ENCODE data around the gene TPK1.

- TF ChIP-seq CTCF (IDR thresholded peaks at IDR 0.05; ENCODE audit: control extremely low read depth in 1 of 3, insufficient read depth in 1 of 3, low read depth in 1 of 3, low read length in 3 of 3) (no peak), NRF1 (IDR thresholded peaks at IDR 0.05; ENCODE audit: low read depth, low read length) (no peak), POLR2AphosphoS5 (IDR thresholded peaks at IDR 0.05; ENCODE audit: low read depth, low read length) (no peak), FOSL1 (IDR thresholded peaks at IDR 0.05; ENCODE audit: insufficient read depth, low read depth, low read length) (no peak), TEAD4 (IDR thresholded peaks at IDR 0.05; ENCODE audit: low read depth, low read length) (no peak), KDM5A (IDR thresholded peaks at IDR 0.05; ENCODE audit: low read length) (no peak), GABPA (IDR thresholded peaks at IDR 0.05; ENCODE audit: borderline replicate concordance, insufficient read depth, low read length) (no peak), USF2 (IDR thresholded peaks at IDR 0.05; ENCODE audit: low read length) (no peak), HDAC6 (IDR thresholded peaks at IDR 0.05; ENCODE audit: low read depth, low read length) (no peak), EP300 (IDR thresholded peaks at IDR 0.05; ENCODE audit: borderline replicate concordance in 1 of 2, low read depth in 2 of 2, low read length in 2 of 2) (no peak), YY1 (IDR thresholded peaks at IDR 0.05; ENCODE audit: low read depth, low read length) (no peak), MAX (IDR thresholded peaks at IDR 0.05) (no peak)
These were observed 207.7 kb downstream of the TPK1 start for GRCh38 chr7:144628176-144628575.

All from H1 (cell line).